Activated CD8-positive, alpha-beta memory T cell treated with anti-CD3 and anti-CD28 coated beads, Interleukin-2, amount 50 U/mL, for 48 hours (primary cell): ENCODE data around the gene HNF1A.
"Not testable (repeated sequence)": the region's sequence is repeated elsewhere in the genome, so short reads cannot be mapped to it uniquely, and the experiment has no call there.

ENCODE experiments used
- DNase-seq: peaks from one replicate; pipeline ENCODE4 v3.0.0-alpha.2; 2020

HNF1A gene

GRCh38 chr12:121013715-121014114, 35.4 kb downstream of the HNF1A start:
- no peak for DNase-seq

- DNase-seq: peak; percentile 92
These were observed 37.8 kb downstream of the HNF1A start, which contains the start of gene C12orf43 for GRCh38 chr12:121015825-121016766. C12orf43 (minus strand) TSS chr12:121016487; CDS start chr12:121016474, 13 bp downstream.

- DNase-seq: no peak
These were observed 39.7 kb downstream of the HNF1A start for GRCh38 chr12:121017966-121018491.

- DNase-seq: no peak
These were observed 40.7 kb downstream of the HNF1A start for GRCh38 chr12:121018860-121019617.

- no peak for DNase-seq
These were observed 43.4 kb downstream of the HNF1A start for GRCh38 chr12:121021754-121022153.

GRCh38 chr12:121022713-121023112, 44.4 kb downstream of the HNF1A start:
- DNase-seq: no peak

- DNase-seq: no peak
These were observed 45.5 kb downstream of the HNF1A start for GRCh38 chr12:121023799-121024198.

GRCh38 chr12:121025442-121026226, 47.3 kb downstream of the HNF1A start:
- DNase-seq: no peak

GRCh38 chr12:121026274-121027045, 48.1 kb downstream of the HNF1A start:
- no peak for DNase-seq

GRCh38 chr12:121030576-121031212, 52.4 kb downstream of the HNF1A start:
- DNase-seq: no peak

GRCh38 chr12:121033625-121034349, 55.4 kb downstream of the HNF1A start:
- peak; percentile 65 for DNase-seq

- DNase-seq: no peak
These were observed 56.4 kb downstream of the HNF1A start for GRCh38 chr12:121034616-121035305.

- DNase-seq: peak; percentile 62
These were observed 58.5 kb downstream of the HNF1A start for GRCh38 chr12:121036810-121037326.

GRCh38 chr12:121038861-121039668, 60.7 kb downstream of the HNF1A start, which contains the start of gene OASL:
OASL (minus strand) TSS chr12:121039246; CDS start chr12:121038971, 275 bp downstream.
- peak; percentile 83 for DNase-seq

GRCh38 chr12:121043067-121043466, 64.7 kb downstream of the HNF1A start:
- no peak for DNase-seq

GRCh38 chr12:121047400-121047799, 69.1 kb downstream of the HNF1A start:
- not testable (repeated sequence) for DNase-seq

GRCh38 chr12:121048442-121048841, 70.1 kb downstream of the HNF1A start:
- no peak for DNase-seq

- no peak for DNase-seq
These were observed 72.4 kb downstream of the HNF1A start for GRCh38 chr12:121050725-121051124.
